ENCODE measurements around the gene KCNH3.

DNA sequence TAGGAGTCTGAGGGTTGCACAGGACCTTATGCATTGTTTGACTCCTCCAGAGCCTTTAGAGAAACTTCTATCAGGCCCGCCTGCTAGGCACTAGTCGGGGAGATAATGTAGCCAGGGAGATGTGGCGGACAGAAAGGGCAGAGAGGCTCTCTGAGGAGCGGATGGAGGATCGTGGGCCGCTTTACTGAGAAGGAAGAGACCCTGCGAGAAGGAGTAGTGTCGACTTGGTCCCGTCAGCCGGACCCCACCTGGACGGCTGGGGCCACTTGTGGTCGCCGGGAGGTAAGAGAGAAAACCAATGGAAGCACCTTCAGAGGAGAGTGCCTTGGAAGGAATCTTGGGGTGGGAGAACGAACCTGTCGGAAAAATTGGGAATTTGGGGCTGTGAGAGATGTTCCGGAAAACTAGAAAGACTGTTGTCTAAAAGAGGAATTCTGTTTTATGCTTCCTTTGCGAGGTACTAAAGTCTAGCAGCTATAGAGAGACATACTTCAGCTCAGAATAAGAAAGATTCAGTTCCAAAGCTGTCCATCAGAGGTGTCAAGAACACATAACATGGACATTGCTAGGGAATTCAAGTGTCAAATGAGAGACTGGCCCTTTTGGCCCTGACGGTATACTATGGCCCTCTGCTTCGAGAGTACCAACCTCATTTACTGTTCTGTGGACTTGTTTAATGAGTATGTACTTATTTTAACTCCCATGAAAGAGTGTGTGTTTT is 29.8 kb downstream of the KCNH3 start:
- no peak for TF ChIP-seq POLR2A (IDR thresholded peaks at IDR 0.05; ENCODE audit: low read depth, low read length)
- TF ChIP-seq, protein P1, sequence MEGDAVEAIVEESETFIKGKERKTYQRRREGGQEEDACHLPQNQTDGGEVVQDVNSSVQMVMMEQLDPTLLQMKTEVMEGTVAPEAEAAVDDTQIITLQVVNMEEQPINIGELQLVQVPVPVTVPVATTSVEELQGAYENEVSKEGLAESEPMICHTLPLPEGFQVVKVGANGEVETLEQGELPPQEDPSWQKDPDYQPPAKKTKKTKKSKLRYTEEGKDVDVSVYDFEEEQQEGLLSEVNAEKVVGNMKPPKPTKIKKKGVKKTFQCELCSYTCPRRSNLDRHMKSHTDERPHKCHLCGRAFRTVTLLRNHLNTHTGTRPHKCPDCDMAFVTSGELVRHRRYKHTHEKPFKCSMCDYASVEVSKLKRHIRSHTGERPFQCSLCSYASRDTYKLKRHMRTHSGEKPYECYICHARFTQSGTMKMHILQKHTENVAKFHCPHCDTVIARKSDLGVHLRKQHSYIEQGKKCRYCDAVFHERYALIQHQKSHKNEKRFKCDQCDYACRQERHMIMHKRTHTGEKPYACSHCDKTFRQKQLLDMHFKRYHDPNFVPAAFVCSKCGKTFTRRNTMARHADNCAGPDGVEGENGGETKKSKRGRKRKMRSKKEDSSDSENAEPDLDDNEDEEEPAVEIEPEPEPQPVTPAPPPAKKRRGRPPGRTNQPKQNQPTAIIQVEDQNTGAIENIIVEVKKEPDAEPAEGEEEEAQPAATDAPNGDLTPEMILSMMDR (IDR thresholded peaks at IDR 0.05; ENCODE audit: extremely low read depth in 1 of 2, insufficient read depth in 1 of 2, low read depth in 1 of 2, low read length in 2 of 2): no peak

All from endothelial cell of umbilical vein (primary cell).